Activated CD8-positive, alpha-beta T cell treated with anti-CD3 and anti-CD28 coated beads, Interleukin-2, amount 10 ng/mL, durations not matched to agents 7 days and 5 days (primary cell): ENCODE measurements around the gene SPON1. TPM values are rescaled to one million over a fixed set of nuclear protein-coding genes. Genes with fewer than 3 reads are reported as not detected.
"Not testable (repeated sequence)": the region's sequence is repeated elsewhere in the genome, so short reads cannot be mapped to it uniquely, and the experiment has no call there.

Experiments used
- ATAC-seq: fragments of 150-1000 bp; cut with Tn5 transposase; one replicate; pipeline ENCODE4 v1.10.0; 2021; ENCODE audit warnings: moderate library complexity
- CTCF ChIA-PET: fragments of 350-600 bp; sonication (Branson Sonifier 250); formaldehyde crosslinking; loops from one replicate; lab custom pipeline; 2021; ENCODE audit warnings: antibody characterized with exemption; lab: Charles Lee
- POLR2A ChIA-PET: fragments of 350-600 bp; sonication (Branson Sonifier 250); formaldehyde crosslinking; loops from one replicate; lab custom pipeline; 2021; ENCODE audit warnings: antibody characterized with exemption; lab: Charles Lee
- DNase-seq: peaks from one replicate; pipeline ENCODE4 v3.0.0-alpha.2; 2020
- H3K27ac Mint-ChIP-seq: one replicate; pipeline ENCODE4 v1.8.0; 2021; ENCODE audit warnings: mild to moderate bottlenecking, mixed read lengths
- H3K27me3 Mint-ChIP-seq: one replicate; pipeline ENCODE4 v1.8.0; 2021; ENCODE audit warnings: low read depth, mixed read lengths
- H3K36me3 Mint-ChIP-seq: one replicate; pipeline ENCODE4 v1.8.0; 2021; ENCODE audit warnings: low read depth, mixed read lengths
- H3K4me1 Mint-ChIP-seq: one replicate; pipeline ENCODE4 v1.8.0; 2021; ENCODE audit warnings: low read depth, mixed read lengths
- H3K4me3 Mint-ChIP-seq: one replicate; pipeline ENCODE4 v1.8.0; 2021; ENCODE audit warnings: mild to moderate bottlenecking, mixed read lengths
- H3K9me3 Mint-ChIP-seq: one replicate; pipeline ENCODE4 v1.8.0; 2022; ENCODE audit warnings: mixed read lengths; ENCODE audit not compliant: insufficient read depth
- total RNA-seq, 2 experiments: library from RNA; stranded (reverse); gene quantifications; one replicate each; pipeline ENCODE4 v1.2.3, GENCODE V29; 2021

The SPON1 gene
- total RNA-seq, 2 experiments from 2014 or later: 0.42 to 0.47 TPM

GRCh38 chr11:14240951-14241350 is 278.4 kb downstream of the SPON1 start:
- ChIA-PET CTCF (interaction anchor here (1.8 kb wide), 1 partner anchor 9 kb away, joined by 6 read pairs; no protein-coding TSS in a partner anchor), POLR2A (no interaction called here)
- no peaks in the 10 kb centered on the region for H3K36me3 Mint-ChIP-seq
- peaks cover 13% of the 10 kb centered on the region for H3K27me3 Mint-ChIP-seq
- H3K4me1 Mint-ChIP-seq: peaks cover 2% of the 10 kb centered on the region
- DNase-seq: no peak
- no peak overlapping the region for H3K4me3 Mint-ChIP-seq
- no peak for ATAC-seq
- H3K9me3 Mint-ChIP-seq: no peaks in the 10 kb centered on the region
- no peak overlapping the region for H3K27ac Mint-ChIP-seq

- Mint-ChIP-seq H3K27ac (no peak overlapping the region), H3K9me3 (no peaks in the 10 kb centered on the region), H3K4me3 (no peak overlapping the region), H3K4me1 (peaks cover under 1% of the 10 kb centered on the region), H3K27me3 (peaks cover 7% of the 10 kb centered on the region), H3K36me3 (no peaks in the 10 kb centered on the region)
- no peak for DNase-seq
- POLR2A ChIA-PET: no interaction called here
- no peak for ATAC-seq
- CTCF ChIA-PET: interaction anchor here (1.0 kb wide), 1 partner anchor 287 kb away, joined by 3 read pairs; no protein-coding TSS in a partner anchor
Measured at GRCh38 chr11:14242187-14242586, 279.7 kb downstream of the SPON1 start.

- Mint-ChIP-seq H3K27me3 (peaks cover 11% of the 10 kb centered on the region), H3K27ac (no peak overlapping the region), H3K36me3 (no peaks in the 10 kb centered on the region), H3K4me1 (peaks cover 5% of the 10 kb centered on the region), H3K4me3 (no peak overlapping the region), H3K9me3 (no peaks in the 10 kb centered on the region)
- POLR2A ChIA-PET: no interaction called here
- CTCF ChIA-PET: no interaction called here
- ATAC-seq (no peak), DNase-seq (no peak)
Measured at GRCh38 chr11:14242733-14243132, 280.2 kb downstream of the SPON1 start.

- ATAC-seq (no peak), DNase-seq (no peak)
- H3K9me3 Mint-ChIP-seq: no peaks in the 10 kb centered on the region
- H3K36me3 Mint-ChIP-seq: no peaks in the 10 kb centered on the region
- CTCF ChIA-PET: interaction anchor here (1.4 to 1.7 kb wide), 2 partner anchors 288 to 473 kb away, joined by 3 to 4 read pairs; no protein-coding TSS in a partner anchor
- no peak overlapping the region for H3K4me3 Mint-ChIP-seq
- H3K27ac Mint-ChIP-seq: no peak overlapping the region
- H3K4me1 Mint-ChIP-seq: peaks cover 24% of the 10 kb centered on the region
- H3K27me3 Mint-ChIP-seq: peaks cover 8% of the 10 kb centered on the region
- POLR2A ChIA-PET: no interaction called here
Measured at GRCh38 chr11:14244926-14245325, 282.4 kb downstream of the SPON1 start.

- peaks cover 8% of the 10 kb centered on the region for H3K27me3 Mint-ChIP-seq
- CTCF ChIA-PET: interaction anchor here (1.4 kb wide), 1 partner anchor 473 kb away, joined by 4 read pairs; no protein-coding TSS in a partner anchor
- no peaks in the 10 kb centered on the region for H3K9me3 Mint-ChIP-seq
- H3K4me1 Mint-ChIP-seq: peaks cover 24% of the 10 kb centered on the region
- no peak overlapping the region for H3K27ac Mint-ChIP-seq
- ATAC-seq (no peak), DNase-seq (no peak)
- POLR2A ChIA-PET: no interaction called here
- H3K4me3 Mint-ChIP-seq: no peak overlapping the region
- no peaks in the 10 kb centered on the region for H3K36me3 Mint-ChIP-seq
Measured at GRCh38 chr11:14245444-14245843, 282.9 kb downstream of the SPON1 start.

GRCh38 chr11:14248580-14248981 is 286.1 kb downstream of the SPON1 start:
- peak; percentile 50 for ATAC-seq
- peaks cover 24% of the 10 kb centered on the region for H3K4me1 Mint-ChIP-seq
- H3K4me3 Mint-ChIP-seq: peak overlapping the region; percentile 45
- H3K9me3 Mint-ChIP-seq: no peaks in the 10 kb centered on the region
- H3K36me3 Mint-ChIP-seq: no peaks in the 10 kb centered on the region
- CTCF ChIA-PET: interaction anchor here (0.6 to 2.5 kb wide), 21 partner anchors 23 to 479 kb away, joined by 3 to 30 read pairs (median 3); no protein-coding TSS in a partner anchor
- H3K27me3 Mint-ChIP-seq: peaks cover 8% of the 10 kb centered on the region
- no peak overlapping the region for H3K27ac Mint-ChIP-seq
- POLR2A ChIA-PET: interaction anchor here (0.7 kb wide), 1 partner anchor 32 kb away, joined by 3 read pairs; no protein-coding TSS in a partner anchor
- peak; percentile 58 for DNase-seq

GRCh38 chr11:14249121-14249963 is 286.8 kb downstream of the SPON1 start:
- Mint-ChIP-seq H3K27ac (no peak overlapping the region), H3K27me3 (peaks cover 8% of the 10 kb centered on the region), H3K4me3 (peak overlapping the region; percentile 45), H3K4me1 (peaks cover 24% of the 10 kb centered on the region), H3K36me3 (no peaks in the 10 kb centered on the region), H3K9me3 (no peaks in the 10 kb centered on the region)
- ChIA-PET POLR2A (interaction anchor here (0.7 kb wide), 1 partner anchor 32 kb away, joined by 3 read pairs; no protein-coding TSS in a partner anchor), CTCF (interaction anchor here (0.6 to 6.5 kb wide), 36 partner anchors 8 to 554 kb away, joined by 3 to 61 read pairs (median 4); partner anchors contain the start of gene SPON1)
- DNase-seq: peak; percentile 81
- peak; percentile 61 for ATAC-seq

GRCh38 chr11:14251754-14252153 is 289.2 kb downstream of the SPON1 start:
- Mint-ChIP-seq H3K27ac (no peak overlapping the region), H3K9me3 (no peaks in the 10 kb centered on the region)

GRCh38 chr11:14252501-14252900 is 290.0 kb downstream of the SPON1 start:
- H3K4me3 Mint-ChIP-seq, POLR2A ChIA-PET, H3K27ac Mint-ChIP-seq, H3K36me3 Mint-ChIP-seq, ATAC-seq, DNase-seq, H3K27me3 Mint-ChIP-seq, H3K9me3 Mint-ChIP-seq: not testable (repeated sequence)
- CTCF ChIA-PET: interaction anchor here (0.9 to 6.5 kb wide), 6 partner anchors 13 to 655 kb away, joined by 3 to 61 read pairs (median 3); no protein-coding TSS in a partner anchor
- peaks cover 22% of the 10 kb centered on the region for H3K4me1 Mint-ChIP-seq

More at GRCh38 chr11:14251754-14252153, 289.2 kb downstream of the SPON1 start:
- Mint-ChIP-seq H3K27me3 (peaks cover 8% of the 10 kb centered on the region), H3K36me3 (no peaks in the 10 kb centered on the region), H3K4me3 (no peak overlapping the region), H3K4me1 (peaks cover 24% of the 10 kb centered on the region)
- CTCF ChIA-PET: interaction anchor here (1.1 to 6.5 kb wide), 8 partner anchors 14 to 656 kb away, joined by 3 to 61 read pairs (median 5); no protein-coding TSS in a partner anchor
- ATAC-seq (no peak), DNase-seq (no peak)
- POLR2A ChIA-PET: no interaction called here

GRCh38 chr11:14253421-14253820 is 290.9 kb downstream of the SPON1 start:
- ChIA-PET CTCF (interaction anchor here (0.7 to 6.5 kb wide), 7 partner anchors 47 to 567 kb away, joined by 3 to 61 read pairs (median 3); no protein-coding TSS in a partner anchor), POLR2A (no interaction called here)
- ATAC-seq (no peak), DNase-seq (no peak)
- Mint-ChIP-seq H3K4me1 (peaks cover 12% of the 10 kb centered on the region), H3K36me3 (no peaks in the 10 kb centered on the region), H3K27me3 (no peaks in the 10 kb centered on the region), H3K4me3 (no peak overlapping the region), H3K27ac (no peak overlapping the region), H3K9me3 (no peaks in the 10 kb centered on the region)

GRCh38 chr11:14253840-14254239 is 291.3 kb downstream of the SPON1 start:
- no peak for ATAC-seq
- H3K27ac Mint-ChIP-seq: no peak overlapping the region
- no peaks in the 10 kb centered on the region for H3K27me3 Mint-ChIP-seq
- H3K36me3 Mint-ChIP-seq: no peaks in the 10 kb centered on the region
- H3K4me3 Mint-ChIP-seq: no peak overlapping the region
- no peaks in the 10 kb centered on the region for H3K9me3 Mint-ChIP-seq
- no peak for DNase-seq
- H3K4me1 Mint-ChIP-seq: peaks cover 8% of the 10 kb centered on the region
- ChIA-PET POLR2A (no interaction called here), CTCF (interaction anchor here (0.9 to 6.5 kb wide), 4 partner anchors 47 to 479 kb away, joined by 3 to 61 read pairs (median 28); no protein-coding TSS in a partner anchor)
